GM19455 (cell line): Measurements from ENCODE around the gene SIRPG.
"Not testable (repeated sequence)": the region's sequence is repeated elsewhere in the genome, so short reads cannot be mapped to it uniquely, and the experiment has no call there.

ENCODE experiments used
- ATAC-seq: cut with Tn5 transposase; IDR thresholded peaks from one replicate; pipeline ENCODE4 v1.9.1; 2021; ENCODE audit not compliant: unreplicated experiment

SIRPG gene

DNA sequence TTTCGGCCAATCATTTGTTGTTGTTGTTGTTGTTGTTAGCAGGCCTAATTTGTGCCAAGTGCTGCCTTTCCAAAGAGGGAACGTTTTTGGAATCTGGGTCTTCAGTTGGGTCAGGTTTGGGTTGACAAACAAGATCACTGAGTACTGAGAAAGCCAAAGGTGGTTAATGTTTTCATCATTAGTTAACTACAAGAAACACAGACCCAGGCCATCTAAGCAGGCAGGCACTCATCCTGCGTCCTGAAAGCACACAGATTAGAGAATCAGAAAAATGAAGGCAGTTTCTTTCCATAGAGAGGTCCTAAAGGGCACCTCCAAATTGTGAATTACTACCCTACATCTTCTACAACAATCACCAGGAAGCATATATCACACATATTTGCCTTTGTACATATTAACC, 15.1 kb upstream of the SIRPG start:
- no peak for ATAC-seq

DNA sequence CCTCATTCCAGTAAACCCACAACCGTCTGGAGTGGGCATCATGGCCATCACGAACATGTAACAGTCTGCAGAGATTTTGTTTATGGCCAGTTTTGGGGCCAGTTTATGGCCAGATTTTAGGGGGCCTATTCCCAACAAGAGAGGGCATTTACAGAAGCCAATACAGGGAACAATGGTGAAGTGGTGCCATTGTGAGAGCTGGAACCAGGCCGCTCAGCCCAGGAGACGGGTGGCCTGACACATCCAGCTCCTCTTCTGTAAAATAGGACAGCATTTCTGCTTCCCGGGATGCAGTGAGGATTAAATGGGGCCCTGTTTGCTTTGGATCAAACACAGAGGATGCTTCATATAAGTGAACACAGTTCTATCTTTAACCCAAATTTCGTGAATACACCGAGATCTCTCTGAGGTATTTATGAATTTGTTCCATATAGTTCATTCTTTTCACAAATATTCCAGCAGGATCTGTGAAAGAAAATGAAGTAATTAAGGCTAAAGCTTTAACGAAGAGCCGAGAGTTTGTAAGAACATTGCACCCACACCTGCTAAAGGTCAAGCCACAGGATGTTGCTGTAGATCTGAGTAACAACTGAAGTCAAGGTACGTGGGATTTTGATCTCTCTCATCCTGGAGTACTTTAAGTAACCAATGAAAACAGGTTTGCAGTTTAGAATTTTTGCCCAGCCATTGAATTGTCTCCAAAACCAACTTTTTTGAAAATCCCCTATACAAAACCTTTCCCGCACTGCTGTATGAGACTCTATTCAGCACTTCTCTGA, 14.5 kb upstream of the SIRPG start:
- no peak for ATAC-seq

- ATAC-seq = no peak
These were observed 11.7 kb upstream of the SIRPG start for GRCh38 chr20:1669304-1669703.

GRCh38 chr20:1667502-1668085, 10.0 kb upstream of the SIRPG start:
- ATAC-seq = no peak

- ATAC-seq = no peak
These were observed 9.2 kb upstream of the SIRPG start for GRCh38 chr20:1666802-1667201.

DNA sequence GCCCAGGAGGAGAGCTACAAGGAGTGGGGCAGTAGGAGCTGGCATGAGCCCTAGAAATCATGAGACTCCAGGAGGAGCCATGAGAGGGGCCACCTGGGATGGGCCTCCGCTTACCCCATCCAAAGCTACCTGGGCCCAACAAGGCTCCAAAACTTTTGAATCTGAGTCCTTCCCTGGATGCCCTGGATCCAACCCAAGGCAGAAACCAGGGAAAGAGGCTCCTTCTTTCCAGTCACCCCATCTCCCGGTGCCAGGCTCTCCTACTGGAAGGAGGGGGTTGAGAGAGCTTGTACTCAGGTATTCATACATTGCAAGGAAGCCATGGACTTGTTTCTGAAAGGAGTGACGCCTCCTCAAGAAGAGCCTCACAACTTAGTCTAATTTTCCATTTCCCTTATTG, 7.8 kb upstream of the SIRPG start:
- ATAC-seq = no peak

GRCh38 chr20:1664911-1665310, 7.3 kb upstream of the SIRPG start:
- no peak for ATAC-seq

GRCh38 chr20:1663917-1664316, 6.3 kb upstream of the SIRPG start:
- ATAC-seq = no peak

DNA sequence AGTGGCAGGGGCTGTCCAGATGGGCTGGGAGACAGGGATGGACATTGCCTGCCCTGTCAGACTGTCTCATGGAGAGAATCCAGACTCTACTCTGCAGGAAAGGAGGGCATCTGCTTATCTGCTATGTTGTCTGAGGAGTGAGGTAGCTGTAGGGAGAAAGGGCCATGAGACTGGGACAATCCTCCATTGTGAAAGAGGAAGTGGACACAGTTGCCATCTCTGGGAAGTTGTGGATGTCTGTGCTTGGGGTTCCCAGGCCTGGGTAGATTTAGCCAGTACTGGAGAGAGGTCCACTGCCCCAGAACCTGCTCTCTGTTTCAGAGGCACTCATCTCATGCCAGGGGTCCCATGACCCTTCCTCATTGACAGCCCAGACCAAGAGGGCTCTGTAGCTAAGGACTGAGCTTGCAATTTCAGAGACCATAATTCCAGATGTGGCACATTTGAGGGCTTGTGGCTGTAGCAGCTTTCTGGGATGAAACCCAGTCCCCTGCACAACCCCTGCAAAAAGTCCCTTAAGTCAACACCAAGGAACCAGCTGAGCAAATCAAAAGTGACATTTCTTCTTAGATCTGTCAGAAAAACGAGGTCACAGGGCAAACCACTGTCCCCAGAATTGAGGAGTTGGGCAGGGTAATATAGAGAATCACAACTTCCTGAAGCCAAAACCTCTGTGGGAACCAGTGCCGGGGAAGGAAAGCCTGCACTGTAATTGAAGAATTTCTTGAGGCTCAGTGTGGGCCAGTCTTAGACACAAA, 4.1 kb upstream of the SIRPG start:
- no peak for ATAC-seq

GRCh38 chr20:1660246-1660645, 2.7 kb upstream of the SIRPG start:
- ATAC-seq = no peak

GRCh38 chr20:1656844-1657243, 735 bp downstream of the SIRPG start:
- no peak for ATAC-seq

DNA sequence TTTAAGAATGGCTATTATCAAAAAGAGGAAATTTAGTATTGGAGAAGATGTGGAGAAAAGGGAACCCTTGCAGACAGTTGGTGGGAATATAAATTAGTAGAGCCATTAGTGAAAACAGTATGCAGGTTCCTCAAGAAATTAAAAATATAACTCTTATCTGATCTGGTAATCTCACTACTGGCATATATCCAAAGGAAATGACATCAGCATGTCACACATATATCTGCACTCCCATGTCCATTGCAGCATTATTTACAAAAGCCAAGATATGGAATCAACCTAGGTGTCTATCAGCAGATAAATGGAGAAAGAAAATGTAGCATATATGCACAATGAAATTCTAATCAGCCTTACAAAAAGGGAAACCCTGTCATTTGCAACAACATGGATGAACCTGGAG, 2.6 kb downstream of the SIRPG start:
- ATAC-seq = no peak

DNA sequence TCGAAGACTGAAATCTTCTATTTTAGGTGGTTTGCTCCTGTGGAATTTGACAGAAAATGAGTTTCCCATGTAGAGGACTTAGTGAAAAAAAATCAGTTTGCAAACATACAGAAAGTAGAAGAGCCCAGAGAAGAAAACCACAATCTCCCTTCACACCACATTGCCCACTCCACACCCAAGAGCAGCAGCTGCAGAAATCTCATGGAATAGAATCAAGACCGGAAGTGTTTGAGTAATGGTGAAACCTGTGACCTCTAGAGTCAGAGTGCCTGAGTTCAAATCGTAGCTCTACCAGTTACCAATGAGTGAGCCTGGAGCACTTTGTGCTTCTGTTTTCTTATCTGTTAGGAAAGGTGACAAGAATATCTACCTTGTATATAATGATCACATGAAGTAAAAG, 4.6 kb downstream of the SIRPG start:
- ATAC-seq = no peak

GRCh38 chr20:1652104-1652503, 5.5 kb downstream of the SIRPG start:
- ATAC-seq = no peak

DNA sequence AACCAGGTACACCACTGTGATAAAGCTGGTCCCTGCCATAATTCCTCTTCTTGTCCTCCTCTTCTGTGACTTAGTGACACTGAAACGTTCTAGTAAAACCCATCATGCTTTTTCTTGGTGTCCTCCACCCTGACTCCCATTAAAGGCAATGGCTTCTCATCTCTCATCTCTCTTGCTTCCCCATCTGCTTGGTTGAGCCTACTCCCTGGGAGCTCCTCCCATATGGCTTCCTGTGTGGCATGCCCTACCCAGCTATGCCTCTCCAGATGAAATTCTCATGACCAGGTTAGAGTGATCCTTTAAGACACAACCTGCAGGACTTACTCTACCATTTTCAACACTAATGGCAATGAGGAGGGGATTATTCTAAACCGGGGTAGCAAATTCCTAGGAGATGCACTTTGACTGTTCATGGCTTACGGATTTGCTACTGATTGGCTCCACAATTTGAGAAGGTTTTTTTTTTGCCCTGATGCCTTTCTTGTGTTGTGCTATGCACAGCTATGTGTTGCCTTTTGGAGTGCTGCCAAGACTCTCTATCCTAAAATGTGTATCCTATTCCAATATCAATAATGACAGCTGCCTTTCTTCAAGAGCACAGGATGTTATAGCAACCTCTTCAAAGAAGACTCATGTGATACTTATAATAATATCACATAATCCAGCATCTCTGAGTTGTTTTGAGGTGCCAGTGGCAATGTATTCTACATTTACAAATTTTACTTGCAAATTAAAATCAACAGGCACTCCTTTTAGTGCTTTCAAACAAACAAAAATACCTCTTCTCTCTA, 6.1 kb downstream of the SIRPG start:
- no peak for ATAC-seq

- no peak for ATAC-seq
These were observed 9.5 kb downstream of the SIRPG start for GRCh38 chr20:1648101-1648500.

- no peak for ATAC-seq
These were observed 10.6 kb downstream of the SIRPG start for GRCh38 chr20:1646975-1647431.

- no peak for ATAC-seq
These were observed 13.2 kb downstream of the SIRPG start for GRCh38 chr20:1644101-1644962.

DNA sequence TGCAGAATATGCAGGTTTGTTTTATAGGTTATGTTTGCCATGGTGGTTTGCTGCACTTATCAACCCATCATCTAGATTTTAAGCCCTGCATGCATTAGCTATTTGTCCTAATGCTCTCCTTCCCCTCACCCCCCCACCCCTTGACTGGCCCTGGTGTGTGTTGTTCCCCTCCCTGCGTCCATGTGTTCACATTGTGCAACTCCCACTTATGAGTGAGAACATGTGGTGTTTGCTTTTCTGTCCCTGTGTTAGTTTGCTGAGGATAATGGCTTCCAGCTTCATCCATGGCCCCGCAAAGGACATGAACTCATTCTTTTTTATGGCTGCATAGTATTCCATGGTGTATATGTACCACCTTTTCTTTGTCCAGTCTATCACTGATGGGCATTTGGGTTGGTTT, 18.9 kb downstream of the SIRPG start:
- ATAC-seq = not testable (repeated sequence)

DNA sequence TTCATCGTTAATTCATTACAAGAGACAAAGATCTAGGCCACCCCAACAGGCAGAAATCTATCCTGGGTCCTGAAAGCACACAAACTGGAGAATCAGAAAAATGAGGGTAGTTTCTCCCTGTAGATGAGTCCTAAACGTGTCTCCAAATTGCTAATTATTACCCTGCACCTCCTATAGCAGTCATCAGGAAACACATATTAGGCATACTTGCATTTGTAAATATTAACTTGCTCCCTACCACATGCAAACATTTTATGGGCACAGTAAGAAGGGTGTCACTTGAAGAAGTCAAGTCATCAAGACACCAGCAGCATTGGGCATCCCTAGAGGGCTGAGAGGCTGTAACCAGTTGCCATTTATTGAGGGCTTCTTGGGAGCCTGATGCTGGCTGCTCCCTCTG, 19.8 kb downstream of the SIRPG start:
- ATAC-seq = no peak
